HG03175 (cell line): Measurements from ENCODE around the gene EFCAB10.
A peak's percentile ranks its signal among the peaks of the same experiment; 100 is the strongest.
"Not testable (repeated sequence)": the region's sequence is repeated elsewhere in the genome, so short reads cannot be mapped to it uniquely, and the experiment has no call there.

ENCODE experiments used
- ATAC-seq: cut with Tn5 transposase; IDR thresholded peaks from one replicate; pipeline ENCODE4 v1.9.1; 2021; ENCODE audit warnings: mild to moderate bottlenecking, moderate library complexity; ENCODE audit not compliant: unreplicated experiment

Gene EFCAB10

DNA sequence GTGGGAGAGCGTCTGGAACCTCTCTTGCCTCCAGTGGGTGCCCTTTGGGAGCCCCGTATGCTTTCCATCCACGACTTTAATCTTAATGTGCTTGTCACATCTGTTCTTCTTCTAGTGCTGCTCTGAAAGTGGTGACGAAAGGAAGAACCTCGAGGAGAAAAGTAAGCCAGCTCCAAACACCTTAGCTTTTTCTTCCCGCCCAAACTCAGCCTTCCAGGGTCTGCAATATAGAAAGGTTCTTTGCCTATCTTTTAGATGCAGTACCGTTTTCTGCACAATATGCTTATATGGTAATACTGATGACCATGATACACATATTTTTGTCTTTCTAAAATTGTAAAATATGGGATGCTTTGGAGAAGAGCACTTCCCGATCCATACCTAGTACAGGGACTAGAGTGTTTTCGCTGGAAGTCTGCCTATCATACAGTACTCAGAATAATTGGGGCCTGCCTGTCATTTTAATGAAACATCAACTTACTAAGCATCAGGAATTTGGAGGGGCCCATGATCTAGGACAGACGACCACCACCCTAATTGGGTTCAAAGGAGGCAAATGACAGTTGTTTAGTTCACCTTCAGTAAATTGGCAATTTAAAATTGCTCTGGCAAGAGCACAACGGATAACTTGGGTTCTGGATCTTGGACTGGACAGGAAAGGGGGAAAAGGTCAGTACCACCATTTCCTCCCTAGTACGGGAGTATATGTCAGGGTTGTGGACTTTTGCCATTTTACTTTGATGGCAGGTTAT, 48.4 kb downstream of the EFCAB10 start:
- ATAC-seq = no peak

DNA sequence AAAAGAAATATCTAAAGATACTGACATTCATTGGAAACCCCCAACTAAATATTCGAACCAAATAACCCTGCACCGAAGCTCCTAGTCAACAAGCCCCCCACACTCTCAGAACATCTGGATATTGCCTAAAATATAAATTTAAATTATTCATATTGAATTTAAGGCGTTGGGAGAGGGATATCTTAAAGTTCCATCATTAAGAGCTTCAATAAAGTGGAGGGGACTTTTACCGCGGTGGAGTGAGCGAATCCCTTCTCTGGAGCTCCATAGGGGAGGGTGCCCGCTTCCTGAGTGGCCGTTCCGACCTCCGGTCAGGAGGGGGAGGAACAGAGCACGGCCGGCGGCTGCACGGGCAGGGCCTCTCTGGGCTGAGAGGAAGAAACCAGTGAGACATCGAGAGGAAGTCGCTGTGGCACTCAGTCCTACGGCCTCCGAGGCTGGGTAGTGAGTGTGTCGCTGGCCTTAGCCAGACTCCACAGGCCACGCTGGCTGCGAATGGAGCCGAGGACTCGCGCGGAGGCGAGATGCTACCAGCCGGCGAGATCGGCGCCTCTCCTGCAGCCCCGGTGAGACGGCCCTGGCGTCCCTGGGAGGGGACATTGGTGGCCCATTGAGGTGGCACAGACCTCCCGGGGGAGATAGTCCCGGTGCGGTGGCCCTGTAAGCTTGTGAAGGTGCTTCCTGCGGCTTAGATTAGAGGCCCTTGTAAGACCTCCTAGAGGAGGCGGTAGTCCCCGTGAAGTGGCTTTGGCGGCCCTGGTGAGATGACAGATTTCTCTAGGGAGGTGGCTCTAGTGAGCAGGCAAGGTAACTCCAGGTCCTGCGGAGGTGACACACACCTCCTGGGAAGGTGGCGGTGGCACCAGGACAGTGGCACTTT, 49.3 kb downstream of the EFCAB10 start, which contains the start of gene RINT1:
TSS of gene RINT1 (plus strand) at position 410 of the 880 bp plus-strand sequence. CDS start at position 525, 115 bp downstream.
- peak; percentile 91 for ATAC-seq

DNA sequence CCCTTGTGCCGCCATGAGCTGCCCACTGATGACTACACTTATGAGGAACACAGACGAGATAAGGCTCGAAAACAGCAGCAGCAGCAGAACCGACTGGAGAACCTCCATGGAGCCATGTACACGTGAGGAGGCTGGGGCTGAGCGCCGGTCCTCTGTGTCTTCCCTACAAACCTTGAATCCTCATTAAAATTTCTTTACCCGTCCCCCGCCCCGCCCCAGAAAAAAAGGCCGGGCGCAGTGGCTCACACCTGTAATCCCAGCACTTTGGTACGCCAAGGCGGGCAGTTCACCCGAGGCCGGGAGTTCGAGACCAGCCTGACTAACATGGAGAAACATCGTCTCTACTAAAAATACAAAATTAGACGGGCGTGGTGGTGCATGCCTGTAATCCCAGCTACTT, 50.7 kb downstream of the EFCAB10 start:
- no peak for ATAC-seq

DNA sequence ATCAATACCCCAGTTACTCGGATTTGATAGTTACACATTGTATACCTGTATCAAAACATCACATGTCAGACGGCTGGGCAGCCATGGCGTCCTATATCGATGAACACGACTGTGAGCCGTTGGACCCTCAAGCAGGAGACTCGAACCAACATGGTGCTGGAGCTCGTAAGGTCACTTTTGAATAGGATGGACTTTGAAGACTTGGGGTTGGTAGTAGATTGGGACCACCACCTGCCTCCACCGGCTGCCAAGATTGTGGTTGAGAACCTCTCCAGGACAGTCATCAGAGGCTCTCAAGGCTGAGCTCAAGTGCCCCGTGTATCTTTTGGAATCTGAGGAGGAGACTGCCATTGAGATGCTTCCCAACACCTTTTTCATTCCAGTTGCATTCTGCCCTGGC, 51.2 kb downstream of the EFCAB10 start:
- ATAC-seq = no peak

DNA sequence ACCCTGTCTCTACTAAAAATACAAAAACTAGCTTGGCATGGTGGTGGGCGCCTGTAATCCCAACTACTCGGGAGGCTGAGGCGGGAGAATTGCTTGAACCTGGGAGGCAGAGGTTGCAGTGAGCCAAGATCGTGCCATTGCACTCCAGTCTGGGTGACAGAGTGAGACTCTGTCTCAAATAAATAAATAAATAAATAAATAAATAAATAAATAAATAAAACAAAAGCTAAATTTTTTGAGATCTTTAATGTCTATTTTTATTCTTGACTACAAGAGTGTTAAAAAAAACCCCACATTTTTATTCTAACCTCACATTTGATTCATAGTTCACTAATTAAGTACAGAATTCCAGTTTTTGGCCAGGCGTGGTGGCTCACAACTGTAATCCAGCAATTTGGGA, 53.6 kb downstream of the EFCAB10 start:
- not testable (repeated sequence) for ATAC-seq

DNA sequence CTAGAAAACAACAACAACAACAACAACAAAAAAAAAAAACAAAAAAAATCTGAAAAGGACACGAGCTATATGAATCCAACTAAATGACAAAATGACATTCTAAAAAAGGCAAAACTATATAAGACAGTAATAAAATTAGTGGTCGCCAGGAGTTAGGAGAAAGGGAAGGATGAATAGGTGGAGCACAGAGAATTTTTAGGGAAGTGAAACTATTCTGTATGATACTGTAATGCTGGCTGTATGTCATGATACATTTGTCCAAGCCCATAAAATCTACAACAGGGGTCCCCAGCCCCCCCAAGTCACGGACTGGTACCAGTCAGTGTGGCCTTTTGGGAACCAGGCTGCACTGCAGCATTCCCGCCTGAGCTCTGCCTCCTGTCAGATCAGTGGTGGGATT, 56.5 kb downstream of the EFCAB10 start:
- no peak for ATAC-seq

DNA sequence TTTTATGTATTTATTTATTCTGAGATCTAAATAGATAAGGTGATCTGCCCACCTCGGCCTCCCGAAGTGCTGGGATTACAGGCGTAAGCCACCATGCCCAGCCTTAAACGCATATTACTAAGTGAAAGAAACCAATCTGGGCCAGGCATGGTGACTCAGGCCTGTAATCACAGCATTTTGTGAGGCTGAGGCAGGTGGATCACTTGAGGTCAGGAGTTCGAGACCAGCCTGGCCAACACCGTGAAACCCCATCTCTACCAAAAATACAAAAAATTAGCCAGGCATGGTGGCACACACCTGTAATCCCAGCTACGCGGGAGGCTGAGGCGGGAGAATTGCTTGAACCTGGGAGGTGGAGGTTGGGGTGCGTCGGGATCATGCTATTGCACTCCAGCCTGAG, 56.9 kb downstream of the EFCAB10 start:
- ATAC-seq = not testable (repeated sequence)

DNA sequence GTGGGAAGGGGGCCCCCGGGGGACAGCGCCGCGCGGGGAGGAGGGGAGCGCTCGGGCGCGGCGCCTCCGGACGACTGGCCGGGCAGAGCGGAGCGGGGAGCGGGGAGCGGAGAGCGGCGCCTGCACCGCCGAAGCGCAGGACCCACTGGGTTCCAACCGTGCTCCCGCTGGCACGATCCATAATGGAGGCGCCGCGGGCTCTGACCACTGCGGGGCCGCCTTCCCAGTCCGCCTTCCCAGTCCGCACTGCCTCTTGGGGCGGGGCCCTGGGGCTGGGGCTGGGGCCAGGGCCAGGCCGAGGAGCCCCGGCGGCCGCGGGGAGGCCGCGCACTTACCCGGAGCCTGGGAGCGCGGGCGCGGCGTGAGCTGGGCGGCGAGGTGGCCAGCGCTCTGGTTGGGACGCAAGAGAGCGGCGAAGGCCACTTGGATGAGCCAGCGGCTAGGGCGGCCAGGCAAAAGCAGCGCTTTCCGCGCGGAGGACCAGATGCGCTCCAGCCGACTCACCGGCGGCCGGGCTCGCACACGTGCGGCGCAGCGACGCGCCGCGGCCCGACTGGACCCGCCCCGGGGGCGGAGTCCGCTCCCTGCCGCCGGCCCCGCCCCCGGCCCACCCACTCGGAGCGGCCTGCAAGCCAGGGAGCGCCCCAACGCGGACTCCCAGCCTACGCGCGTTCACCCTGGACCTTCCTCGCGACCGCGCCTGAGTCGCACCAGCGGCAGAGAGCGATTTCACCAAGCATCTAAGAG, 59.4 kb downstream of the EFCAB10 start, which contains the start of gene PUS7:
TSS of gene PUS7 (minus strand) at position 555 of the 747 bp plus-strand sequence. CDS start 13,759 bp downstream, outside the sequence.
- peak; percentile 86 for ATAC-seq

DNA sequence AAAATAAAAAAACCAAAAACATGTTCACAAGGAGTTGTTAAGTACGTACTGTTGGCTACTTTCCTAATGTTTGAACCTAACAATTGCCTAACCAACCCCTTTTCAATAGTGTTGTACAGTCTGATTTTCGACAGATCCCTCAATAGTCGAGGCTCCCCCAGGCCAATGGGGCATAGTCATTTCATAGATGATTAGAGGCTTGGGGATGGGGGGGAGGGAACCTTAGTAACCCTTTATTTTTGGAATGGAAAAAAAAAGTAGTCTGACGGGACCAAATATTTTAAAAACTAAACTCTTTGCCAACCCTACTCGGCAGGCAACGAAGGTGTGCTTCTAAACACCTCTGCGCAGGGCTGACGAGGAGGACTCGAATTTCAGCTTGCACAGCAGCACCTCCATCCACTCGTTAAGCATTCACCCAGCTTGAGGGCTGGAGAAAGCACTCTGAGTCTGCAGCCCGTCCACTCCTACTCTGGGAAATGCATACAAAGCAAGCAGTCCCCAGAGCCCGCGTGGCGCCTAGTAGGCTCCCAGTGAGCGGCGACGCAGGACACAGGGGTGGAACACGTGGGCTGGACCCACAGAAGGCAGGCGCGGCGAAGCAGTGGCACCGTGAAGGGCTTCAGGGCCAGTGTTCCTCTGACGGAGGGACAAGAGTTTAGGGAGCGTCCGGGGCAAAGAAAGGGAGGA, 60.1 kb downstream of the EFCAB10 start:
- peak; percentile 37 for ATAC-seq

DNA sequence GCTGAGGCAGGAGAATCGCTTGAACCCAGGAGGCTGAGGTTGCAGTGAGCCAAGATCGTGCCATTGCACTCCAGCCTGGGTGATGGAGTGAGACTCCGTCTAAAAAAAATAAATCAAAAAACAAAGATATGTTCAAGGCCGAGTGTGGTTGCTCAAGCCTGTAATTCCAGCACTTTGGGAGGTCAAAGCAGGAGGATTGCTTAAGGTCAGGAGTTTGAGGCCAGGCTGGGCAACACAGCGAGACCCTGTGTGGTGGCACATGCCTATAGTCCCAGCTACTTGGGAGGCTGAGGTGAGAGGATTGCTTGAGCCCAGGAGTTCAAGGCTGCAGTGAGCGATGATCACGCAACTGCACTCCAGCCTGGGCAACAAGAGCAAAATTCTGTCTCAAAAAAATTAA, 60.7 kb downstream of the EFCAB10 start:
- ATAC-seq = not testable (repeated sequence)

DNA sequence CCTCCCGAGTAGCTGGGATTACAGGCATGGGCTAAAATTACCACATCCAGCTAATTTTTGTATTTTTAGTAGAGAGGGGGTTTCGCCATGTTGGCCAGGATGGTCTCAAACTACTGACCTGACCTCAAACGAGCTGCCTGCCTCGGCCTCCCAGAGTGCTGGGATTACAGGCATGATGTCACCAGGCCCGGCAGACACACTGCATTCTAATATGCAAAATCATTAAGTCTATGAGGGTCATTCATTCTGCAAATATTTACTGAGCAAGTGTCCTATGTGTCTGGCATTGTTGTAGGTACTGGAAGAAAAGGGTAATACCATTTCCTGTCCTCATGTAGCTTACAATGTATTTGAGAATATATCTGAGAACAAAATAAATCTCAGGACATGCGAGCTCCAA, 61.9 kb downstream of the EFCAB10 start:
- ATAC-seq = no peak

DNA sequence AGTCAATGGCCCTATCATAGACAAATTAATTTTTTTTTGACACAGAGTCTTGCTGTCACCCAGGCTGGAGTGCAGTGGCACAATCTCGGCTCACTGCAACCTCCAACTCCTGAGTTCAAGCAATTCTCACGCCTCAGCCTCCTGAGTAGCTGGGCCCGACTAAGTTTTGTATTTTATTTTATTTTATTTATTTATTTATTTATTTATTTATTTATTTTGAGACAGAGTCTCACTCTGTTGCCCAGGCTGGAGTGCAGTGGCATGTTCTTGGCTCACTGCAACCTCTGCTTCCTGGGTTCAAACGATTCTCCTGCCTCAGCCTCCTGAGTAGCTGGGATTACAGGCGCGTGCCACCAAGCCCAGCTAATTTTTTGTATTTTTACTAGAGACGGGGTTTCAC, 65.7 kb downstream of the EFCAB10 start:
- not testable (repeated sequence) for ATAC-seq
